Panc1 (cell line): ENCODE results near the gene MOV10L1. TPM values are rescaled to one million over a fixed set of nuclear protein-coding genes. Genes with fewer than 3 reads are reported as not detected.
"Not testable (repeated sequence)": the region's sequence is repeated elsewhere in the genome, so short reads cannot be mapped to it uniquely, and the experiment has no call there.

ENCODE experiments used
- ATAC-seq: fragments of 200-7000 bp; cut with Tn5 transposase; 2 replicates; pipeline ENCODE4 v1.9.1; 2020; ENCODE audit warnings: mild to moderate bottlenecking, moderate library complexity
- BruUV-seq: library from RNA; stranded (reverse); fragments of 400-500 nt; replicated peaks from 2 replicates; lab custom pipeline; 2021; lab: Mats Ljungman, UMichigan
- CTCF ChIA-PET: fragments of 300-600 bp; sonication (Branson Sonifier 250); formaldehyde crosslinking; loops from one replicate; lab custom pipeline; 2022; ENCODE audit warnings: antibody characterized with exemption; lab: Charles Lee
- POLR2A ChIA-PET: fragments of 300-600 bp; sonication (Branson Sonifier 250); formaldehyde crosslinking; loops from one replicate; lab custom pipeline; 2022; ENCODE audit warnings: antibody characterized with exemption; lab: Charles Lee
- DNase-seq: peaks from one replicate; pipeline ENCODE4 v3.0.0-alpha.2; 2010; ENCODE audit warnings: low read depth, low spot score
- H3K27ac ChIP-seq: 2 replicates; pipeline ENCODE4 v1.5.1; 2011; ENCODE audit warnings: mild to moderate bottlenecking, low read length, inconsistent platforms
- H3K27me3 ChIP-seq: fragments of 200-500 bp; sonication (Bioruptor generic); 2 replicates; pipeline ENCODE4 v1.6.0; 2014; ENCODE audit warnings: low read length, inconsistent platforms; ENCODE audit not compliant: control insufficient read depth, insufficient read depth
- H3K36me3 ChIP-seq: fragments of 200-500 bp; sonication (Bioruptor generic); 2 replicates; pipeline ENCODE4 v1.5.1; 2014; ENCODE audit warnings: inconsistent platforms, mild to moderate bottlenecking, low read length, moderate library complexity; ENCODE audit not compliant: control insufficient read depth, insufficient read depth
- H3K4me1 ChIP-seq: 2 replicates; pipeline ENCODE4 v1.5.1; 2011; ENCODE audit warnings: inconsistent platforms, mild to moderate bottlenecking, low read length, moderate library complexity; ENCODE audit not compliant: control insufficient read depth, insufficient read depth
- H3K4me3 ChIP-seq, 2 experiments: 2 replicates each; pipeline ENCODE4 v1.5.1; 2011 to 2012; ENCODE audit warnings: low read depth in 2 of 2, low read length in 2 of 2, mild to moderate bottlenecking in 2 of 2, inconsistent platforms in 1 of 2, moderate library complexity in 1 of 2
- H3K9me3 ChIP-seq: fragments of 200-500 bp; sonication (Bioruptor generic); 2 replicates; pipeline ENCODE4 v1.5.1; 2014; ENCODE audit warnings: low read depth, mild to moderate bottlenecking, inconsistent platforms, low read length, moderate library complexity; ENCODE audit not compliant: control insufficient read depth, insufficient read depth
- CTCF ChIP-seq: fragments of 450-650 bp; IDR thresholded peaks from 2 replicates; pipeline ENCODE4 v1.5.1; 2017; ENCODE audit warnings: mild to moderate bottlenecking
- POLR2AphosphoS5 ChIP-seq: IDR thresholded peaks from 2 replicates; pipeline ENCODE4 v1.6.1; 2012; ENCODE audit warnings: mild to moderate bottlenecking, low read depth, low read length, moderate library complexity
- REST ChIP-seq, 2 experiments: IDR thresholded peaks; 2 replicates each; pipeline ENCODE4 v1.6.1; 2011 to 2012; ENCODE audit warnings: low read depth in 2 of 2, control low read depth in 1 of 2, low read length in 1 of 2, mild to moderate bottlenecking in 1 of 2, moderate library complexity in 1 of 2; ENCODE audit not compliant: insufficient read depth in 1 of 2
- SIN3A ChIP-seq: IDR thresholded peaks from 2 replicates; pipeline ENCODE4 v1.6.1; 2012; ENCODE audit warnings: low read depth, mild to moderate bottlenecking, low read length, moderate library complexity, borderline replicate concordance; ENCODE audit not compliant: insufficient read depth
- TCF7L2 ChIP-seq: IDR thresholded peaks from 2 replicates; pipeline ENCODE4 v1.6.1; 2011; ENCODE audit warnings: mild to moderate bottlenecking, low read depth, low read length, inconsistent platforms
- in situ Hi-C: cut with HindIII; loops from 2 replicates; pipeline ENCODE4 v1.10.0; 2016; ENCODE audit warnings: low sequenced_read_pairs, low pct_unique_long_range_greater_than_20kb
- intact Hi-C: fragments of 100-400 bp; cut with micrococcal nuclease; formaldehyde crosslinking; loops from one replicate; pipeline ENCODE4 v1.10.0; 2022; ENCODE audit not compliant: unreplicated experiment
- total RNA-seq: library from RNA; stranded (reverse); gene quantifications from one replicate; pipeline ENCODE4 v1.2.1, GENCODE V29; 2021; ENCODE audit not compliant: unreplicated experiment

The MOV10L1 gene
- total RNA-seq, 1 experiment from 2014 or later, result 0.10 TPM

GRCh38 chr22:50085211-50085972 lies 4.4 kb upstream of the MOV10L1 start, which contains the start of gene MLC1:
TSS of gene MLC1 (minus strand) at chr22:50085426. CDS start at chr22:50084902, 524 bp downstream.
- DNase-seq (no peak), ATAC-seq (no peak)
- H3K9me3 ChIP-seq, result no peaks in the 10 kb centered on the region
- ChIA-PET POLR2A (interaction anchor here (0.5 kb wide), 1 partner anchor 78 kb away, joined by 3 read pairs; no protein-coding TSS in a partner anchor), CTCF (no interaction called here)
- H3K36me3 ChIP-seq, result no peaks in the 10 kb centered on the region
- H3K4me1 ChIP-seq, result no peaks in the 10 kb centered on the region
- in situ Hi-C loops (no loop called here), intact Hi-C loops (no loop called here)
- no peaks in the 10 kb centered on the region for H3K27me3 ChIP-seq
- no peak within 1 kb of the TSS for H3K4me3 ChIP-seq
- no peak within 1 kb of the TSS for H3K27ac ChIP-seq
- BruUV-seq, result no TSS peak
- TF ChIP-seq POLR2AphosphoS5 (no peak), SIN3A (no peak), TCF7L2 (no peak), REST (IDR thresholded peaks at IDR 0.05; ENCODE audit: insufficient read depth in 1 of 2, low read depth in 2 of 2, low read length in 1 of 2) (no peak), CTCF (no peak)

- no peak overlapping the region for H3K4me3 ChIP-seq
- no peak for ATAC-seq
- TF ChIP-seq SIN3A (no peak), TCF7L2 (no peak), POLR2AphosphoS5 (no peak), CTCF (no peak), REST (IDR thresholded peaks at IDR 0.05; ENCODE audit: insufficient read depth in 1 of 2, low read depth in 2 of 2, low read length in 1 of 2) (no peak)
- no peak overlapping the region for H3K27ac ChIP-seq
- no peak for DNase-seq
- in situ Hi-C loops, result no loop called here
- ChIA-PET CTCF (no interaction called here), POLR2A (no interaction called here)
- H3K27me3 ChIP-seq, result no peaks in the 10 kb centered on the region
- no peaks in the 10 kb centered on the region for H3K36me3 ChIP-seq
- no peaks in the 10 kb centered on the region for H3K4me1 ChIP-seq
- no TSS peak for BruUV-seq
- no peaks in the 10 kb centered on the region for H3K9me3 ChIP-seq
- intact Hi-C loops, result no loop called here
Measured at GRCh38 chr22:50086526-50086925, 3.3 kb upstream of the MOV10L1 start.

- BruUV-seq, result not testable (repeated sequence)
Measured at GRCh38 chr22:50086975-50087374, 2.8 kb upstream of the MOV10L1 start.

More at GRCh38 chr22:50086975-50087374, 2.8 kb upstream of the MOV10L1 start:
- CTCF ChIA-PET, H3K9me3 ChIP-seq, H3K4me1 ChIP-seq, ATAC-seq, intact Hi-C loops, H3K36me3 ChIP-seq, in situ Hi-C loops, H3K4me3 ChIP-seq, POLR2A ChIA-PET, DNase-seq, H3K27ac ChIP-seq, H3K27me3 ChIP-seq: not testable (repeated sequence)
